ENCODE data around the gene NRTN. TPM values are rescaled to one million over a fixed set of nuclear protein-coding genes. Genes with fewer than 3 reads are reported as not detected.

Gene NRTN
- total RNA-seq, 1 donor from 2014 or later, result 0.40 TPM

DNA sequence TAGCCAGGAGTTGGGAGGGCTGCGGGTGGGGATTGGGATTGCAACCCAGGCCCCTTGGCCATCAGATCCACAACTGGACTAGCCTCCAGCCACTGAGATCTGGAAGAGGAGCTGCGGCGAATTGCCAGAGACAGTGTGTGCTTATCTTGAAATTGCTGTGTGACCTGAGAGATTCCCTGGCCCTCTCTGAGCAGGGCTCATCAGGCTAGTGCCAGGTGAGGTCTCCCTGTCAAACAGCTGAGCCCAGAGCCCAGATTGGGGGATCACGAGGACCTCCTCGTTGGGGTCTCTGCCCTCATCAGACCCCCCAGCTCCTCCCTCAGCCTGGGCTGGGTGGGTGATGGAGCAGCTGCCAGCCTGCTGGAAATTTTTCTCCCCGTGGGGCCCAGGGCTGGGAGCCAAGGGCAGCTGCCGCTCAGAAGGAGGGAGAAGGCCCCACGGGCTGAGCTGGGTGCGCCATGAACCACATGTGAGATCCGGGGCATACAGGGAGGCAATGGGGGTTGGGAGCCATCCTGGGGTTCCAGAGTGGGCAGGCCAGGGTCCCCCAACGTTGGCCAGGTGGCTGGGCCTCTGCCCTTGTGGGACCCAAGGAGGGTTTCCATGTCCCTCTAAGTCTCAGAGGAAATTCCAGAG is 58.3 kb downstream of the NRTN start:
- H3K4me1 Mint-ChIP-seq (ENCODE audit: unreplicated experiment), result no peaks in the 10 kb centered on the region
- TF ChIP-seq, protein P1, sequence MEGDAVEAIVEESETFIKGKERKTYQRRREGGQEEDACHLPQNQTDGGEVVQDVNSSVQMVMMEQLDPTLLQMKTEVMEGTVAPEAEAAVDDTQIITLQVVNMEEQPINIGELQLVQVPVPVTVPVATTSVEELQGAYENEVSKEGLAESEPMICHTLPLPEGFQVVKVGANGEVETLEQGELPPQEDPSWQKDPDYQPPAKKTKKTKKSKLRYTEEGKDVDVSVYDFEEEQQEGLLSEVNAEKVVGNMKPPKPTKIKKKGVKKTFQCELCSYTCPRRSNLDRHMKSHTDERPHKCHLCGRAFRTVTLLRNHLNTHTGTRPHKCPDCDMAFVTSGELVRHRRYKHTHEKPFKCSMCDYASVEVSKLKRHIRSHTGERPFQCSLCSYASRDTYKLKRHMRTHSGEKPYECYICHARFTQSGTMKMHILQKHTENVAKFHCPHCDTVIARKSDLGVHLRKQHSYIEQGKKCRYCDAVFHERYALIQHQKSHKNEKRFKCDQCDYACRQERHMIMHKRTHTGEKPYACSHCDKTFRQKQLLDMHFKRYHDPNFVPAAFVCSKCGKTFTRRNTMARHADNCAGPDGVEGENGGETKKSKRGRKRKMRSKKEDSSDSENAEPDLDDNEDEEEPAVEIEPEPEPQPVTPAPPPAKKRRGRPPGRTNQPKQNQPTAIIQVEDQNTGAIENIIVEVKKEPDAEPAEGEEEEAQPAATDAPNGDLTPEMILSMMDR (IDR thresholded peaks at IDR 0.05), result no peak
- no peaks in the 10 kb centered on the region for H3K36me3 Mint-ChIP-seq (ENCODE audit: unreplicated experiment)
- no peaks in the 10 kb centered on the region for H3K9me3 Mint-ChIP-seq (ENCODE audit: unreplicated experiment)
- peaks cover 6% of the 10 kb centered on the region for H3K27me3 Mint-ChIP-seq (ENCODE audit: unreplicated experiment)
- no peak overlapping the region for H3K4me3 Mint-ChIP-seq (ENCODE audit: unreplicated experiment)
- DNase-seq (ENCODE audit: extremely low spot score, unreplicated experiment), result no peak
- H3K27ac Mint-ChIP-seq (ENCODE audit: unreplicated experiment), result no peak overlapping the region

DNA sequence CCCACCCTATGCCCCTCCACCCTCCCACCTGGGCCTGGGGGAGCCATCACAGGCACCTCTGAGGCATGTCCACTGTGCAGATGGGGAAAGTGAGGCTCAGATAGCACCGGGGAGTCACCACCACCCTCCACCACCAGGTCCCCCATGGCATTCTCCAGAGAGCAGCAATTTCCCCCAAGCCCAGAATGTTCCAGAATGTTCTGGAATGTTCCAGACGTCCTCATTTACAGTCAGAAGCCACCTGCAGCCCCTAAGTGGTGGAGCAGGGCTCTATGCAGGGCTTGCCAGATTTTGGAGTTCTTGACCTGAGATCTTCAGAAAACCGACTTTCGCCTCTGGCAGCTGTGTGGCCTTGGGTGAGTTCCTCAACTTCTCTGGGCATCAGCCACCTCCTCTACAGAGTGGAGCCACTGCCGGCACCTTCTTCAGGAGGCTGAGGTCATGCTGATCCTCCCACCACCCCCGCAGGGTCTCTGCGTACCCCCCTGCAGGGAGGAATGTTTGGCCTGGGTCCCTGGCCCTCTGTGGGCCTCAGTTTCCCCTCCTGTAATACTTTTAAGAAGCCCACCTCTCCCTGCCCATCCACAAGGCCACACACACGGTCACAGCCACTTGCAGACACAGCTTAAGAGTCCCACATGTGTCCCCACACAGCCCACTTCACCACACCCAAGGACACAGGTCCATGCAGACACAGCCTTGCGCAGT is 59.3 kb downstream of the NRTN start:
- no peak overlapping the region for H3K27ac Mint-ChIP-seq (ENCODE audit: unreplicated experiment)
- H3K4me3 Mint-ChIP-seq (ENCODE audit: unreplicated experiment), result no peak overlapping the region
- TF ChIP-seq, protein P1 (IDR thresholded peaks at IDR 0.05), result no peak
- H3K36me3 Mint-ChIP-seq (ENCODE audit: unreplicated experiment), result no peaks in the 10 kb centered on the region
- H3K4me1 Mint-ChIP-seq (ENCODE audit: unreplicated experiment), result no peaks in the 10 kb centered on the region
- DNase-seq (ENCODE audit: extremely low spot score, unreplicated experiment), result no peak
- H3K9me3 Mint-ChIP-seq (ENCODE audit: unreplicated experiment), result no peaks in the 10 kb centered on the region
- H3K27me3 Mint-ChIP-seq (ENCODE audit: unreplicated experiment), result peaks cover 6% of the 10 kb centered on the region

DNA sequence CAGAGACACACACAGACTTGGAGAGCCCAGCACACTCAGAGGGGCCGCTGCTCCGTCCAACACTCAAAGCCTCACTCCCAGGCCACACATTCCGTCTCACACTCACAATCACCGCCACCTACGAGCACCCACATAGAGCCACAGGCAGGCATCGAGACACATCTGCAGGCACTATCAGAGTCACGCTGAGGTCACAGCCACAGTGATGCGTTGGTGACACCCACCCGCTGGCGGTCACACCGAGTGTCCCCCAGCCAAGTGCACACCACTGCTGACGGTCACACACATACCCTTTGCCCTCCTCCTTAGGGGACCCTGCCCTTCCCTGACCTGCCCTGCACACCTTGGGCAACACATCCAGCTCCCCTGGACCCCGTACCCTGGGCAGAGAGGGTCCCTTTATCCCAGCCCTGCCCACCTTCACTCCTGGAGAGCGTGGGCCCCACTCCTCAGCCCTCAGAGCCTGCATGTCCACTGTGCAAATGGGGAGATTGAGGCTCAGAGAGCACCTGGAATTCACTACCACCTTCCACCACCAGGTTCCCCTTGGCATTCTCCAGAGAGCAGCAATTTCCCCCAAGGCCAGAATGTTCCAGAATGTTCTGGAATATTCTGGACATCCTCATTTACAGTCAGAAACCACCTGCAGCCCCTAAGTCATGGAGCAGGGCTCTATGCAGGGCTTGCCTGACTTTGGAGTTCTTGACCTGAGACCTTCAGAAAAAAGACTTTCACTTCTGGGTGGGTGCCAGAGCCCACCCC is 60.0 kb downstream of the NRTN start:
- peaks cover 6% of the 10 kb centered on the region for H3K27me3 Mint-ChIP-seq (ENCODE audit: unreplicated experiment)
- DNase-seq (ENCODE audit: extremely low spot score, unreplicated experiment), result no peak
- TF ChIP-seq, protein P1 (IDR thresholded peaks at IDR 0.05), result no peak
- no peaks in the 10 kb centered on the region for H3K4me1 Mint-ChIP-seq (ENCODE audit: unreplicated experiment)
- no peaks in the 10 kb centered on the region for H3K9me3 Mint-ChIP-seq (ENCODE audit: unreplicated experiment)
- no peak overlapping the region for H3K27ac Mint-ChIP-seq (ENCODE audit: unreplicated experiment)
- no peak overlapping the region for H3K4me3 Mint-ChIP-seq (ENCODE audit: unreplicated experiment)
- no peaks in the 10 kb centered on the region for H3K36me3 Mint-ChIP-seq (ENCODE audit: unreplicated experiment)

DNA sequence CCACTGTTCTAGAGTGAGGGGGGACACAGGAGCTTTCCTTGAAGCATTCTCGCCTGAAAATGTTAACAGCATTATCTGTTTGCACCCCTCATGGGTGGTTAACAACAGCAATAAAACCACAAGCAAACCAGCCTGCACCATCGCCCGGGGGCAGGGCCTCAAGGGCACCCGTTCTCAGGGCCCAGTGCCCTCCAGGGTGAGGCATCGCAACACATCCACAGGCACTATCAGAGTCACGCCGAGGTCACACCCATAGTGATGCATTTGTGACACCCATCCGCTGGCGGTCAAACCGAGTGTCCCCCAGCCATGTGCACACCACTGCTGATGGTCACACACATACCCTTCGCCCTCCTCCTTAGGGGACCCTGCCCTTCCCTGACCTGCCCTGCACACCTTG is 60.9 kb downstream of the NRTN start:
- Mint-ChIP-seq H3K4me3 (ENCODE audit: unreplicated experiment) (no peak overlapping the region), H3K9me3 (ENCODE audit: unreplicated experiment) (no peaks in the 10 kb centered on the region), H3K27me3 (ENCODE audit: unreplicated experiment) (peaks cover 6% of the 10 kb centered on the region), H3K4me1 (ENCODE audit: unreplicated experiment) (no peaks in the 10 kb centered on the region), H3K27ac (ENCODE audit: unreplicated experiment) (no peak overlapping the region), H3K36me3 (ENCODE audit: unreplicated experiment) (no peaks in the 10 kb centered on the region)
- DNase-seq (ENCODE audit: extremely low spot score, unreplicated experiment), result no peak
- TF ChIP-seq, protein P1 (IDR thresholded peaks at IDR 0.05), result no peak
